IPS-18c (cell line): ENCODE data around the gene CCL14.
"Not testable (repeated sequence)": the region's sequence is repeated elsewhere in the genome, so short reads cannot be mapped to it uniquely, and the experiment has no call there.

Source experiments
- H3K4me3 ChIP-seq: 2 replicates; pipeline ENCODE4 v1.7.0; 2013; ENCODE audit warnings: low read depth, mild to moderate bottlenecking, low read length, moderate library complexity; ENCODE audit not compliant: insufficient read depth
- H3K9me3 ChIP-seq: one replicate; pipeline ENCODE4 v1.6.1; 2013; ENCODE audit warnings: mild to moderate bottlenecking, low read length, moderate library complexity; ENCODE audit not compliant: control insufficient read depth, insufficient read depth

The CCL14 gene

DNA sequence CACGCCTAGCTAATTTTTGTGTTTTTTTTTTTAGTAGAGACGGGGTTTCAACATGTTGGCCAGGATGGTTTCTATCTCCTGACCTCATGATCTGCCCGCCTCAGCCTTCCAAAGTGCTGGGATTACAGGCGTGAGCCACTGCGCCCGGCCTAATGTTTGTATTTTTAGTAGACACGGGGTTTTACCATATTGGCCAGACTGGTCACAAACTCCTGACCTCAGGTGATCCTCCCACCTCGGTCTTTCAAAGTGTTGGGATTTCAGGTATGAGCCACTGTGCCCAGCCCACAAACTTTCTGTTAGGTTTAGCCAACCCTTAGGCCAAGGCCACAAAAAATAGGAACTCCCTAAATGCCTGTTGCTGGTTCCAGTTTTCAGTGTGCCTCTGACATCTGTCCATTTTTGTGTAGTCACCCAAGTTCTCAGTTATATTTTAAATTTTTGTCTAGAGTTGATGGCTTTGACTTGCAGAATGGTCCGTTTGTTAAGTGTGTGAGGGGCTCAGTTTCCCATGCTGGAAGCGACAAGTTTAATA, 17.9 kb downstream of the CCL14 start:
- no peaks in the 10 kb centered on the region for H3K9me3 ChIP-seq
- H3K4me3 ChIP-seq, result no peak overlapping the region

DNA sequence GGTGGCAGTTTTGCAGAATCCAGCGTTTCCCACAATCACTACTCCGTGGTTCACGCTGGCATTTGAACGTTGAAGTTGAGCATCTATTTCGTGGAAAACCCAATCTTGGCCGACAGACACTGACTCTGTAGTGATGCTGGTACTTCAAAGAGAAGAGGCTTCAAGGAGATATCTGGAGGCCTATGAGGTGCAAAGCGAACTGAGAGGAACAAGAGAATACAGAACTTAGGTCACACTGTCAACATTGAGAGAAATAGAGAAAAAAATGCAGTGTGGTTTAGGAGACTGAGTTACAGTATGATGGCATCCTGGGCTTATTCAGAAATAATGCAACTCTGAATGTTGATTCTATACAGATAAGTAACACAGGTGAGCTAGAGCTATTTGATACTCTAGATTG, 21.3 kb downstream of the CCL14 start:
- Histone ChIP-seq H3K9me3 (no peaks in the 10 kb centered on the region), H3K4me3 (no peak overlapping the region)

DNA sequence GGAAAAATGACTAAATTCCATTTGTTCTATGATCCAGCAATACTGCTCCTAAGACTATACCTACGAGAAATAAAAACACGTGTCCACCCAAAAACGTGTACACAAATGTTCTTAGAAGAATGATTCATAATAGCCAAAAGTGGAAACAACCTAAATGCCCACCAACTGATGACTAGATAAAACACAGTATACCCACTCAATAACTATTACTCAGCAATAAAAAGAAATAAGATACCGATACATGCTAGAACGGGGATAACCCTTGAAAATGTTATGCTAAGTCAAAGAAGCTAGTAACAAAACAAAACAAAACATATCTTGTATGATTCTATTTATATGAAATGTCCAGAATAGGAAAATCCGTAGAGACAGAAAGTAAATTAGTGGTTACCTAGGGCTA, 22.9 kb downstream of the CCL14 start:
- H3K9me3 ChIP-seq, result no peaks in the 10 kb centered on the region
- H3K4me3 ChIP-seq, result no peak overlapping the region

DNA sequence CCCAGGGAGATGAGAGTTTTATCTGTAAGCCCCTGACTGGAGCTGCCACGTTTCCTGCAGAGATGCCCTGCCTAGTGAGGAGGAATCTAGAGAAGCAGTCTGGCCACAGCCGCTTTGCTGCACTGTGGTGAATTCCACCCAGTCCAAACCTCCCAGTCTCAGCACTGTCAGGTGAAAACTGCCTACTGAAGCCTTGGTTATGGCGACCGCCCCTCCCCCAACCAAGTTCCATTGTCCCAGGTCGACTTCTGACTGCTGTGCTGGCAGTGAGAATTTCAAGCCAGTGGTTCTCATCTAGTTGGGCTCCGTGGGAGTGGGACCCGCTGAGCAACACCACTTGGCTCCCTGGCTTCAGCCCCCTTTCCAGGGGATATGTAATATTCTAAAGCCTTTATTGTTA, 32.8 kb downstream of the CCL14 start:
- H3K4me3 ChIP-seq, result no peak overlapping the region
- H3K9me3 ChIP-seq, result no peaks in the 10 kb centered on the region

DNA sequence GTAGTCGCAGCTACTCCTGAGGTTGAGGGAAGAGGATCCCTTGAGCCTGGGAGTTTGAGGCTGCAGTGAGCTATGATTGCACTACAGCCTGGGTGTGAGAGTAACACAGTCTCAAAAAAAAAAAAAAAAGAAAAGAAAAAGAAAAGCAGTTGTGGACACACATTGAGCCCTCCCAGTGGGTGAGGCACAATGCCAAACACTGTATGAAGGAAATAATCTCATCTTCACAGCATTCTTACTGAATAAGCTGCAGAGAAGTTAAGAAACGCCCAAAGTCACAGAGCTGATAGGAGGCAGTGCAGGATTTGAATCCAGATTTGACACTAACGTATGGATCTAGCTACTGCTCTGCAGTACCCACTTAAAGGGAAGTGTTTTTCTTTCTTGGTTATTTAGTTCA, 37.1 kb downstream of the CCL14 start:
- H3K4me3 ChIP-seq, result no peak overlapping the region
- peaks cover 1% of the 10 kb centered on the region for H3K9me3 ChIP-seq

DNA sequence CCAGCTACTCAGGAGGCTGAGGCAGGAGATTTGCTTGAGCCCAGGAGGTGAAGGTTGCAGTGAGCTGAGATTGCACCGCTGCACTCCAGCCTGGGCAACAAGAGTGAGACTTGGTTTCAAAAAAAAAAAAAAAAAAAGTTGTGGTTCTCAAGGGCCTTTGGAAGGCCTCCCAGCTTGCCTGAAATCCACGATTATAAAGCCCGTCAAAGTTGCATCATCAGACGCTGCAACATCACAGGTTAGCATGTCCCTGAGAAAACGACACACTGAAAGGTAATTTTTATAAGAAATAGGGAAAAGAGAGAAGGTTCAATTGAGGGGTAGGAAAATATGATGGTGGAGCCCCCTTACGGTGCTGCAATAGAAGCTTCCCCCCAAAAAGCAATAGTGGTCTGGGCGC, 38.4 kb downstream of the CCL14 start:
- Histone ChIP-seq H3K4me3 (no peak overlapping the region), H3K9me3 (peaks cover 2% of the 10 kb centered on the region)

DNA sequence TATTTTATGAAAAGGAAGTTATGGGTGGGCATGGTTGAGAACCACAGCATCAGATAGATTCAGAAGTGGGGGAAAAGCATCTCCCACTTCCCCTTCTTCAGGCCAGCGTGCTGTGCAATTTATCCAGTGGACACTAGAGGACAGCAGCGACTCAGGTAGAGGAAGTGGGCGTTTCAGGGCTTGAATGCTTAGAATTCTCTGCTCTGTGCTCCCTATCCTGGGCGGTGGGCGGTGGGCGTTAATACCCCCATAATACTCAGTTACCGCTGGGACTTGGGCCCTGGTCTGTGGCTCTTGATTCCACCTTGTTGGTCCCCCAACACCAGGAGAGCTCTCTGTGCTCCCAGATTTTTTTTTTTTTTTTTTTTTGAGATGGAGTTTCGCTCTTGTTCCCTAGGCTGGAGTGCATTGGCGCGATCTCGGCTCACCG, 39.4 kb downstream of the CCL14 start:
- H3K4me3 ChIP-seq, result no peak overlapping the region
- H3K9me3 ChIP-seq, result peaks cover 2% of the 10 kb centered on the region

DNA sequence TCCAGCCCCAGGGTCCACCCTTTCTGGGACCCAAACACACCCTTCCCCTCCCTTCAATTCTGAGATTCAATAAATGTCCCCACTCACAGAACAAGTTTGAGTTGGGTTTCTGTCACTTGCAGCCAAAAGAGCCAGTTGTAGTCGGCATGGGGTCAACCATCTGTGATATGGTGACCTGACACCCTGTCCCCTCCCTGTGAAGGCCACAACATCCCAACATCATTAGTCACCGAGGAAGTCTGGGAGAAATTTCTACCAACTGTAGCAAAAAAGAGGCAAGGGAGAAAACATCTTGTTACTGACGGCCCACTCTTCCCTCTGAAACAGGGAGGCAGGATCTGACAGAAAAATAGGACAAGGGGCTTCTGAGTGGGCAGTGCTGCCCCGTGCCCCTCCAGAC, 42.4 kb downstream of the CCL14 start:
- Histone ChIP-seq H3K4me3 (no peak overlapping the region), H3K9me3 (peaks cover 2% of the 10 kb centered on the region)

DNA sequence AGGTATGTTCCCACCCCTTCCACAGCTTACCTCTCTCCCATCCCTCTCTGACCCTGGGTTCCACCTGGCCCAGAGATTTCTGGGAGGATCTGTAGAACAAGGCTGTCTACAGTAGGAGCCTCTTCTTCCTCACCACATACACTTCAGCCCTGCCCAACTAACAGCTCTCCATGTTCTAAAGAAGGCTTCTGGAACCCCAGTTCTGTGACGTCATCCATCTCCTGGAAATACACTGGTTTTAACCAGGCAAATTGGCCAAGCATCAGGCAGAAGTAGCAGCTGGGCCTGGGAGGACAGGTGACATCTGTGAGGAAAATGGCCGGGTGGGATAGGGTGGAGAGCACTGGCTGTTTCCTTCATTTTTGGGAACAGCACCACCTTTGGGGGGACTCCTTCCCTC, 43.0 kb downstream of the CCL14 start, which contains the start of gene LYZL6:
Gene LYZL6, minus strand, starts transcription at position 177 of the 400 bp plus-strand sequence. CDS start 4,357 bp downstream, outside the sequence.
- H3K4me3 ChIP-seq, result no peak within 1 kb of the TSS
- peaks cover 2% of the 10 kb centered on the region for H3K9me3 ChIP-seq

DNA sequence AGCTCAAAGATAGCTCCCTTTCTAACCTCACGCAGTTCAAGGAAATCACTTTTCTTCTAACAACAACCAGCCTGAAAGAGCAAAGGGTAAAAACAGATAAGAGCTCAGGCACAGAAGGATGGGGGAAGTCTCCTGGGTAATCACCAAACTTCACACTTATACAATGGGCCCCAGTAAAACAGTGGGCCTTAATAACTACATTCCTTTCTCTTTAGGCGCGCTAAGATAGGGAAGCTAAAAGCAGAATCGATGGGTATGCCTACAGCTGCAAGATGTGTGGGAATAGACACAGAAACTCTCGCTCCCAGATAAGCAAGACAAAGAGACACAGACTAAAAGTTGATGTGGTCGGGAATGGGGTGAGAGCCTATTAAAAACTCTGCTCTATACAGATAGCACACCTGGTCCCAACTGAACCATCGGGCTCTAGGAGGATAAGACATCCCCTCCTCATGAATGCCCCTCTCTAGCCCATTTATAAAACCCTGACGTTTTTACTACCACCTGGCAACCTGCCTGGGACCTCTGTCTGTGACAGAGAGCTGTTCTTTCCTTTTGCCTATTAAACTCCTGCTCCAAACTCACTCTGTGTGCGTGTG, 43.8 kb downstream of the CCL14 start:
- Histone ChIP-seq H3K9me3 (peaks cover 2% of the 10 kb centered on the region), H3K4me3 (no peak overlapping the region)

DNA sequence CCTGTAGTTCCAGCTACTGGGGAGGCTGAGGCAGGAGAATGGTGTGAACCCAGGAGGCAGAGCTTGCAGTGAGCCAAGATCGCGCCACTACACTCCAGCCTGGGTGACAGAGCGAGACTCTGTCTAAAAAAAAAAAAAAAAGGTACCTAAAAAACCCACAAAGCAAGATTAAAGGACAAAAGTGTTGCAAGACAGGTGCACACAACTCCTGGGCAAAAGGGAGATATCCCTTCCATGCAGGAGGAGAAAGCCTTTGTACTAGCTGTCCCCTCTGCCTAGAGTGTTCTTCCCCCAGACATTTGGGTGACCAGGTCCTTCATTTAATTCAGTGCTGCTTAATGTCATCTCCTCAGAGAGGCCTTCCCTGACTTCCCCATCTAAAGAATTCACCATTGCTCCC, 48.0 kb downstream of the CCL14 start:
- not testable (repeated sequence) for H3K9me3 ChIP-seq, H3K4me3 ChIP-seq

DNA sequence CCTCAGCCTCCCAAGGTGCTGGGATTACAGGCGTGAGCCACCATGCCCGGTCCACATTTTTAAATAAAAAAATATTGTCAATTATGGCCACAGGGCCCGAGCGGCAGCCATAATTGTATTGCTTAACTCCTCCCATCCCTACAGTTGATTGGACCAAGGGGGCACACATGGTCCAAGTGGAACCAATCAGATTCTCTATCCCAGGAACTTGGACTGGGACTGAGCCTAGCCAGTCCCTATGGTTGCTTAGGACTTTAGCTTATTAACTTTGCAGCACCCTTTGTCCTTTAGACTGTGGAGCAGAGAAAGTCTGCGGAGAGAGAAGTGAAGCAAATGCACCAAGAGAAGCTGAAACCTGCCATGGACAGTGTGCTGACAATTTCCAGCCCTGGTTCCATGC, 50.5 kb downstream of the CCL14 start:
- H3K4me3 ChIP-seq, result no peak overlapping the region
- H3K9me3 ChIP-seq, result no peaks in the 10 kb centered on the region

DNA sequence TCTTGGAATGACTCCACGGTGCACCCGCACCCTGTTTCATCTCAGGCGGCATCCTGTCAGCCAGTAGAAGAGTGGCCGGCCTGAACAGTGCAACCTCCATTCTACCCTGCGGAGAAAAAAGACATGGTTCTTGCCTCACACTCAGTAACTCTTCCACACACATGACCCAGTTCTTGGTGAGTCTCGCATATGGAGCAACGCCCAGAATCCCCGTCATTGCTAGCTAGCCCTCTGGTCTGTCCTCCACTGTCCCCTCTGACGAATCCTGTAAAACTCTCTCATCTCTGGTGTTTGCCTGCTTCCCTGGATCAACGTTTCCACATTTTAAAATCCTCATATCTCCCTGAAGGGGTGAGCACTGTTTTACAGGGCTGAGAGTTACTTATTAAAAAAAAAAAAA, 51.8 kb downstream of the CCL14 start:
- Histone ChIP-seq H3K9me3 (no peaks in the 10 kb centered on the region), H3K4me3 (no peak overlapping the region)
